Breast epithelium (tissue), 3 donors: ENCODE results near the gene MRPL37.

ENCODE experiments used
- POLR2A ChIP-seq: fragments of 450-650 bp; IDR thresholded peaks from one replicate; pipeline ENCODE4 v1.6.1; 2016; ENCODE audit warnings: antibody characterized with exemption, mild to moderate bottlenecking, moderate library complexity
- POLR2AphosphoS5 ChIP-seq, 3 donors: sonication (generic); formaldehyde crosslinking; IDR thresholded peaks; one replicate each; pipeline ENCODE4 v1.6.1; 2017; ENCODE audit warnings: antibody characterized with exemption in 3 of 3
- TF ChIP-seq, protein P1 (sequence below), 3 donors: fragments of 450-650 bp; IDR thresholded peaks; one replicate each; pipeline ENCODE4 v1.5.1; 2016 to 2017; ENCODE audit warnings: antibody characterized with exemption in 3 of 3, mild to moderate bottlenecking in 3 of 3, moderate library complexity in 3 of 3

DNA sequence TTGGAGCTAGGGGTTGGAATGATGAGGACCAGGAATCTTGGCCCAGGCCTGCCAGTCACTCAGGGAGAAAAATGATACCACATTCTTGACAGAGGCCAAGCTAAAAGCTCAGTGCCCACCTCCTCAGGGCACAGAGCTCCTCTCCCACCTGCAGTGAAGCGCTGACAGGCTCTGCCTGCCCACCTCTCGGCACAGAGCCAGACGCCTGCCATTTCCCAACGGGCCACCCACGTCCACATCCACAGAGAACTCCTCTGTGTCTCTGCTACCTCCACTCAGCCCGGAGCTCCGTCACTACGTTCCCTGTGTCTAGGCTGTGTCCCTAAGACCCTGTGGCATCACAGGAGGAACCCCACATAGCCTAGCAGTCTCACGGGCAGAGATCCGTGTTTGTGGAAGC lies 60.8 kb downstream of the MRPL37 start:
- TF ChIP-seq, protein P1, sequence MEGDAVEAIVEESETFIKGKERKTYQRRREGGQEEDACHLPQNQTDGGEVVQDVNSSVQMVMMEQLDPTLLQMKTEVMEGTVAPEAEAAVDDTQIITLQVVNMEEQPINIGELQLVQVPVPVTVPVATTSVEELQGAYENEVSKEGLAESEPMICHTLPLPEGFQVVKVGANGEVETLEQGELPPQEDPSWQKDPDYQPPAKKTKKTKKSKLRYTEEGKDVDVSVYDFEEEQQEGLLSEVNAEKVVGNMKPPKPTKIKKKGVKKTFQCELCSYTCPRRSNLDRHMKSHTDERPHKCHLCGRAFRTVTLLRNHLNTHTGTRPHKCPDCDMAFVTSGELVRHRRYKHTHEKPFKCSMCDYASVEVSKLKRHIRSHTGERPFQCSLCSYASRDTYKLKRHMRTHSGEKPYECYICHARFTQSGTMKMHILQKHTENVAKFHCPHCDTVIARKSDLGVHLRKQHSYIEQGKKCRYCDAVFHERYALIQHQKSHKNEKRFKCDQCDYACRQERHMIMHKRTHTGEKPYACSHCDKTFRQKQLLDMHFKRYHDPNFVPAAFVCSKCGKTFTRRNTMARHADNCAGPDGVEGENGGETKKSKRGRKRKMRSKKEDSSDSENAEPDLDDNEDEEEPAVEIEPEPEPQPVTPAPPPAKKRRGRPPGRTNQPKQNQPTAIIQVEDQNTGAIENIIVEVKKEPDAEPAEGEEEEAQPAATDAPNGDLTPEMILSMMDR (IDR thresholded peaks at IDR 0.05): no peak
- TF ChIP-seq POLR2AphosphoS5 (IDR thresholded peaks at IDR 0.05) (no peak), POLR2A (no peak)
